EL (cell line): Measurements from ENCODE around the gene GGA1.

Experiments used
- DNase-seq: peaks from one replicate; pipeline ENCODE4 v3.0.0-alpha.2; 2016

The GGA1 gene

GRCh38 chr22:37676736-37677492, 68.3 kb downstream of the GGA1 start:
- DNase-seq: peak; percentile 99

- DNase-seq: no peak
Observed at GRCh38 chr22:37677493-37677974, 68.9 kb downstream of the GGA1 start.

- DNase-seq: no peak
Observed at GRCh38 chr22:37678372-37678771, 69.7 kb downstream of the GGA1 start.

- no peak for DNase-seq
Observed at GRCh38 chr22:37679670-37680069, 71.0 kb downstream of the GGA1 start.

- DNase-seq: peak; percentile 45
Observed at GRCh38 chr22:37680191-37680851, 71.7 kb downstream of the GGA1 start.

GRCh38 chr22:37681001-37681424, 72.4 kb downstream of the GGA1 start:
- peak; percentile 73 for DNase-seq

- peak; percentile 83 for DNase-seq
Observed at GRCh38 chr22:37681556-37682049, 73.0 kb downstream of the GGA1 start.
